HEK293T (cell line): ENCODE measurements around the gene ERC2.

Source experiments
- CTCF ChIA-PET: fragments of 350-600 bp; formaldehyde crosslinking; extraction: SDS; loops from one replicate; lab custom pipeline; 2021; ENCODE audit warnings: antibody characterized with exemption, inconsistent platforms; lab: Yijun Ruan, JAX
- POLR2A ChIA-PET: fragments of 350-600 bp; formaldehyde crosslinking; extraction: SDS; loops from one replicate; lab custom pipeline; 2020; ENCODE audit warnings: antibody characterized with exemption, inconsistent platforms; lab: Yijun Ruan, JAX
- DNase-seq: peaks from one replicate; pipeline ENCODE4 v3.0.0; 2012; ENCODE audit warnings: mixed read lengths; ENCODE audit errors: extremely low spot score
- ARNT ChIP-seq: fragments of 450-650 bp; IDR thresholded peaks from 2 replicates; pipeline ENCODE4 v1.6.1; 2017; ENCODE audit warnings: mild to moderate bottlenecking
- BHLHE40 ChIP-seq: fragments of 450-650 bp; IDR thresholded peaks from 2 replicates; pipeline ENCODE4 v1.6.1; 2016; ENCODE audit warnings: mild to moderate bottlenecking, moderate library complexity, borderline replicate concordance
- CTBP1 ChIP-seq: fragments of 450-650 bp; IDR thresholded peaks from 2 replicates; pipeline ENCODE4 v1.6.1; 2016; ENCODE audit warnings: borderline replicate concordance
- ELF4 ChIP-seq: fragments of 450-650 bp; IDR thresholded peaks from 2 replicates; pipeline ENCODE4 v1.6.1; 2017; ENCODE audit warnings: antibody characterized with exemption
- FOXA1 ChIP-seq: fragments of 450-650 bp; IDR thresholded peaks from 2 replicates; pipeline ENCODE4 v1.6.1; 2016; ENCODE audit warnings: mild to moderate bottlenecking
- FOXK2 ChIP-seq: fragments of 450-650 bp; IDR thresholded peaks from 2 replicates; pipeline ENCODE4 v1.6.1; 2016; ENCODE audit warnings: mild to moderate bottlenecking
- FOXM1 ChIP-seq: fragments of 450-650 bp; IDR thresholded peaks from 2 replicates; pipeline ENCODE4 v1.6.1; 2017; ENCODE audit warnings: mild to moderate bottlenecking, borderline replicate concordance
- HDGF ChIP-seq: fragments of 450-650 bp; IDR thresholded peaks from 2 replicates; pipeline ENCODE4 v1.6.1; 2017; ENCODE audit warnings: antibody characterized with exemption, borderline replicate concordance
- L3MBTL2 ChIP-seq: fragments of 450-650 bp; conservative IDR thresholded peaks from 2 replicates; pipeline ENCODE4 v1.6.1; 2016; ENCODE audit warnings: mild to moderate bottlenecking
- LEF1 ChIP-seq: fragments of 450-650 bp; IDR thresholded peaks from 2 replicates; pipeline ENCODE4 v1.6.1; 2017; ENCODE audit warnings: mild to moderate bottlenecking, borderline replicate concordance
- NFRKB ChIP-seq: fragments of 450-650 bp; IDR thresholded peaks from 2 replicates; pipeline ENCODE4 v1.6.1; 2016; ENCODE audit warnings: mild to moderate bottlenecking, moderate library complexity
- PKNOX1 ChIP-seq: fragments of 450-650 bp; IDR thresholded peaks from 2 replicates; pipeline ENCODE4 v1.6.1; 2016
- SP1 ChIP-seq: fragments of 450-650 bp; IDR thresholded peaks from 2 replicates; pipeline ENCODE4 v1.6.1; 2017
- SUZ12 ChIP-seq: fragments of 450-650 bp; IDR thresholded peaks from 2 replicates; pipeline ENCODE4 v1.6.1; 2016; ENCODE audit warnings: mild to moderate bottlenecking
- TARDBP ChIP-seq: fragments of 450-650 bp; IDR thresholded peaks from 2 replicates; pipeline ENCODE4 v1.6.1; 2016
- ZNF384 ChIP-seq: fragments of 450-650 bp; IDR thresholded peaks from 2 replicates; pipeline ENCODE4 v1.6.1; 2016

Gene ERC2

GRCh38 chr3:56001991-56002390 is 466.3 kb downstream of the ERC2 start:
- DNase-seq: no peak
- no peak for TF ChIP-seq SP1
- no peak for TF ChIP-seq CTBP1
- TF ChIP-seq ZNF384: no peak
- no peak for TF ChIP-seq FOXM1
- no peak for TF ChIP-seq BHLHE40
- no peak for TF ChIP-seq LEF1
- no peak for TF ChIP-seq ARNT
- no peak for TF ChIP-seq NFRKB
- no peak for TF ChIP-seq SUZ12
- no peak for TF ChIP-seq ELF4
- TF ChIP-seq FOXA1: no peak
- no peak for TF ChIP-seq HDGF
- no peak for TF ChIP-seq FOXK2
- no peak for TF ChIP-seq TARDBP
- TF ChIP-seq L3MBTL2: no peak
- no peak for TF ChIP-seq PKNOX1
- ChIA-PET CTCF (no interaction called here), POLR2A (no interaction called here)

- no peak for DNase-seq
- POLR2A ChIA-PET: no interaction called here
- CTCF ChIA-PET: no interaction called here
- TF ChIP-seq SUZ12 (no peak), HDGF (no peak), FOXA1 (no peak), TARDBP (no peak), ZNF384 (no peak), NFRKB (no peak), BHLHE40 (no peak), PKNOX1 (no peak), LEF1 (no peak), L3MBTL2 (no peak), FOXK2 (no peak), CTBP1 (no peak), SP1 (no peak), FOXM1 (no peak), ARNT (no peak), ELF4 (no peak)
Observed at GRCh38 chr3:56001537-56001936, 466.7 kb downstream of the ERC2 start.

- CTCF ChIA-PET: no interaction called here
- no peak for DNase-seq
- TF ChIP-seq FOXK2 (no peak), ZNF384 (no peak), PKNOX1 (no peak), NFRKB (no peak), LEF1 (no peak), TARDBP (no peak), SP1 (no peak), SUZ12 (no peak), CTBP1 (no peak), ELF4 (no peak), FOXA1 (no peak), L3MBTL2 (no peak), BHLHE40 (no peak), FOXM1 (no peak), HDGF (no peak), ARNT (no peak)
- POLR2A ChIA-PET: no interaction called here
Observed at GRCh38 chr3:55989366-55989765, 478.9 kb downstream of the ERC2 start.

GRCh38 chr3:55988905-55989304 is 479.4 kb downstream of the ERC2 start:
- ChIA-PET POLR2A (no interaction called here), CTCF (no interaction called here)
- no peak for DNase-seq
- TF ChIP-seq FOXK2: no peak
- TF ChIP-seq ZNF384: no peak
- TF ChIP-seq L3MBTL2: no peak
- no peak for TF ChIP-seq PKNOX1
- no peak for TF ChIP-seq LEF1
- TF ChIP-seq NFRKB: no peak
- no peak for TF ChIP-seq SP1
- TF ChIP-seq ARNT: no peak
- no peak for TF ChIP-seq SUZ12
- no peak for TF ChIP-seq FOXM1
- TF ChIP-seq ELF4: no peak
- TF ChIP-seq CTBP1: no peak
- TF ChIP-seq BHLHE40: no peak
- no peak for TF ChIP-seq FOXA1
- no peak for TF ChIP-seq HDGF
- TF ChIP-seq TARDBP: no peak

- no peak for DNase-seq
- POLR2A ChIA-PET: no interaction called here
Observed at GRCh38 chr3:55984626-55985025, 483.6 kb downstream of the ERC2 start.

More at GRCh38 chr3:55984626-55985025, 483.6 kb downstream of the ERC2 start:
- CTCF ChIA-PET: no interaction called here
- TF ChIP-seq TARDBP (no peak), ARNT (no peak), ZNF384 (no peak), SUZ12 (no peak), L3MBTL2 (no peak), SP1 (no peak), CTBP1 (no peak)
